HG02588 (cell line): ENCODE data around the gene HERPUD1.
"Not testable (repeated sequence)": the region's sequence is repeated elsewhere in the genome, so short reads cannot be mapped to it uniquely, and the experiment has no call there.

Source experiments
- ATAC-seq: cut with Tn5 transposase; IDR thresholded peaks from one replicate; pipeline ENCODE4 v1.9.1; 2021; ENCODE audit warnings: mild to moderate bottlenecking, moderate library complexity; ENCODE audit not compliant: unreplicated experiment

Gene HERPUD1

GRCh38 chr16:56977823-56978430 is 46.0 kb downstream of the HERPUD1 start:
- no peak for ATAC-seq

GRCh38 chr16:56980201-56980535 is 48.2 kb downstream of the HERPUD1 start:
- ATAC-seq, result no peak

GRCh38 chr16:56980792-56981724 is 49.1 kb downstream of the HERPUD1 start:
- no peak for ATAC-seq

GRCh38 chr16:56981729-56982271 is 49.9 kb downstream of the HERPUD1 start:
- no peak for ATAC-seq

- ATAC-seq, result no peak
Measured at GRCh38 chr16:56982695-56983094, 50.8 kb downstream of the HERPUD1 start.

- ATAC-seq, result no peak
Measured at GRCh38 chr16:56983211-56983751, 51.3 kb downstream of the HERPUD1 start.

GRCh38 chr16:56984639-56985038 is 52.7 kb downstream of the HERPUD1 start:
- ATAC-seq, result no peak

GRCh38 chr16:56985288-56985961 is 53.5 kb downstream of the HERPUD1 start:
- no peak for ATAC-seq

GRCh38 chr16:56985962-56986360 is 54.0 kb downstream of the HERPUD1 start:
- no peak for ATAC-seq

- ATAC-seq, result no peak
Measured at GRCh38 chr16:56986361-56986760, 54.4 kb downstream of the HERPUD1 start.

- not testable (repeated sequence) for ATAC-seq
Measured at GRCh38 chr16:56986908-56987307, 55.0 kb downstream of the HERPUD1 start.

- no peak for ATAC-seq
Measured at GRCh38 chr16:56987692-56988091, 55.8 kb downstream of the HERPUD1 start.

- ATAC-seq, result no peak
Measured at GRCh38 chr16:56988161-56988947, 56.4 kb downstream of the HERPUD1 start.

- ATAC-seq, result peak; percentile 77
Measured at GRCh38 chr16:56988948-56989945, 57.3 kb downstream of the HERPUD1 start, which contains the start of gene NLRC5. Gene NLRC5 (plus strand): TSS chr16:56989557. CDS start chr16:57020713, 31,156 bp downstream.

GRCh38 chr16:56989988-56990387 is 58.0 kb downstream of the HERPUD1 start:
- no peak for ATAC-seq

GRCh38 chr16:56990407-56991286 is 58.7 kb downstream of the HERPUD1 start:
- no peak for ATAC-seq

GRCh38 chr16:56992431-56992830 is 60.5 kb downstream of the HERPUD1 start:
- not testable (repeated sequence) for ATAC-seq

- no peak for ATAC-seq
Measured at GRCh38 chr16:56993204-56993603, 61.3 kb downstream of the HERPUD1 start.
